K562 (cell line): Measurements from ENCODE around the gene MRPS18B. TPM values are rescaled to one million over a fixed set of nuclear protein-coding genes. Genes with fewer than 3 reads are reported as not detected.
A peak's percentile ranks its signal among the peaks of the same experiment; 100 is the strongest.

Source experiments
- EGR1 ChIP-seq: fragments of 450-650 bp; conservative IDR thresholded peaks from 2 replicates; pipeline ENCODE4 v1.6.1; 2017; ENCODE audit warnings: mild to moderate bottlenecking
- FOXK2 ChIP-seq, 2 experiments: fragments of 450-650 bp; IDR thresholded peaks in 1 of 2; conservative IDR thresholded peaks in 1 of 2; 2 replicates each; pipeline ENCODE4 v1.6.1; 2016; ENCODE audit warnings: low read depth in 2 of 2, mild to moderate bottlenecking in 1 of 2
- HMGN3 ChIP-seq: IDR thresholded peaks from 2 replicates; pipeline ENCODE4 v1.6.1; 2011; ENCODE audit warnings: borderline replicate concordance, low read depth, mild to moderate bottlenecking, mixed read lengths, low read length; ENCODE audit not compliant: insufficient read length; ENCODE audit errors: extremely low read depth
- IFI16 ChIP-seq: fragments of 250-450 bp; sonication (Bioruptor Pico); IDR thresholded peaks from 2 replicates; pipeline ENCODE4 v2.1.2; 2022; ENCODE audit warnings: mild to moderate bottlenecking, inconsistent platforms
- LCOR ChIP-seq: sonication (generic); formaldehyde crosslinking; IDR thresholded peaks from 2 replicates; pipeline ENCODE4 v1.8.0; 2022; ENCODE audit warnings: mild to moderate bottlenecking, missing genetic modification reagents
- NCOR1 ChIP-seq: fragments of 450-650 bp; IDR thresholded peaks from 2 replicates; pipeline ENCODE4 v1.6.1; 2016; ENCODE audit warnings: mild to moderate bottlenecking, moderate library complexity
- NEUROD1 ChIP-seq: fragments of 150-350 bp; IDR thresholded peaks from 2 replicates; pipeline ENCODE4 v1.6.1; 2014; ENCODE audit warnings: borderline replicate concordance, low read length, low read depth; ENCODE audit not compliant: partially characterized antibody
- NONO ChIP-seq, 2 experiments: fragments of 200-400 bp in 1 of 2; fragments of 450-650 bp in 1 of 2; formaldehyde crosslinking in 1 of 2; IDR thresholded peaks; 2 replicates each; pipeline ENCODE4 v1.6.1; 2017; ENCODE audit warnings: low read depth in 2 of 2, mild to moderate bottlenecking in 2 of 2, moderate library complexity in 2 of 2, low read length in 1 of 2
- NR2F6 ChIP-seq: fragments of 450-650 bp; formaldehyde crosslinking; IDR thresholded peaks from 2 replicates; pipeline ENCODE4 v1.4.0; 2020; ENCODE audit warnings: mild to moderate bottlenecking
- PHF20 ChIP-seq: fragments of 450-650 bp; IDR thresholded peaks from 2 replicates; pipeline ENCODE4 v1.6.1; 2018; ENCODE audit not compliant: partially characterized antibody
- SPI1 ChIP-seq: IDR thresholded peaks from 2 replicates; pipeline ENCODE4 v1.6.1; 2011; ENCODE audit warnings: low read depth, low read length, control low read depth, borderline replicate concordance
- polyA plus RNA-seq, 8 experiments: library from polyadenylated mRNA; depleted of rRNA in 4 of 8; stranded (reverse) in 5 of 8; unstranded in 3 of 8; fragments of >200 nt; fragmentation: Nextera tagmentation in 2 of 8; fragmentation: Illumina TruSeq in 1 of 8; extraction: Ambion mirVana in 2 of 8; extraction: Trizol in 1 of 8; gene quantifications; 2 replicates each; pipeline versions ENCODE4 v1.2.1 to v1.2.3, GENCODE V29; 2011 to 2014; ENCODE audit warnings: inconsistent platforms in 1 of 8, missing spikeins in 1 of 8
- total RNA-seq, 7 experiments: library from RNA; depleted of rRNA in 6 of 7; stranded (reverse); fragments of >200 nt in 6 of 7; fragmentation: Illumina TruSeq in 2 of 7; extraction: Trizol in 2 of 7; gene quantifications; 2 replicates each; pipeline versions ENCODE4 v1.2.1 to v1.2.3, GENCODE V29; 2011 to 2021; ENCODE audit warnings: low replicate concordance in 1 of 7
- TF ChIP-seq, protein P1 (sequence below): fragments of 450-650 bp; formaldehyde crosslinking; conservative IDR thresholded peaks from 2 replicates; pipeline ENCODE4 v1.4.0; 2022; ENCODE audit warnings: mild to moderate bottlenecking, missing genetic modification characterization
- TF ChIP-seq, protein P2 (sequence below), 2 experiments: fragments of 450-650 bp in 1 of 2; sonication (generic) in 1 of 2; formaldehyde crosslinking; conservative IDR thresholded peaks; 2 replicates each; pipeline versions ENCODE4 v1.4.0 to v1.8.1; 2020 to 2022; ENCODE audit warnings: mild to moderate bottlenecking in 1 of 2, missing genetic modification reagents in 1 of 2
- TF ChIP-seq, protein P3 (sequence below): IDR thresholded peaks from 2 replicates; pipeline ENCODE4 v1.6.1; 2012; ENCODE audit warnings: low read depth, low read length, improper control_type of control experiment, borderline replicate concordance
- TF ChIP-seq, protein P4 (sequence below): fragments of 150-350 bp; IDR thresholded peaks from 2 replicates; pipeline ENCODE4 v1.6.1; 2014; ENCODE audit warnings: low read depth, mild to moderate bottlenecking, low read length, borderline replicate concordance
- TF ChIP-seq, protein P5 (sequence below), 3 experiments: IDR thresholded peaks in 2 of 3; conservative IDR thresholded peaks in 1 of 3; 2 replicates each; pipeline ENCODE4 v1.5.1; 2011 to 2012; ENCODE audit warnings: low read length in 3 of 3, mild to moderate bottlenecking in 3 of 3, control low read depth in 2 of 3, improper control_type of control experiment in 1 of 3, inconsistent platforms in 1 of 3, low read depth in 1 of 3, mixed read lengths in 1 of 3, moderate library complexity in 1 of 3; ENCODE audit not compliant: insufficient read depth in 2 of 3

MRPS18B gene
- total and polyA plus RNA-seq, 9 of the 15 experiments (the other 6 are each of a cell fraction or from before 2014, with no cell fraction given), result 132 to 383 (median 178) TPM

DNA sequence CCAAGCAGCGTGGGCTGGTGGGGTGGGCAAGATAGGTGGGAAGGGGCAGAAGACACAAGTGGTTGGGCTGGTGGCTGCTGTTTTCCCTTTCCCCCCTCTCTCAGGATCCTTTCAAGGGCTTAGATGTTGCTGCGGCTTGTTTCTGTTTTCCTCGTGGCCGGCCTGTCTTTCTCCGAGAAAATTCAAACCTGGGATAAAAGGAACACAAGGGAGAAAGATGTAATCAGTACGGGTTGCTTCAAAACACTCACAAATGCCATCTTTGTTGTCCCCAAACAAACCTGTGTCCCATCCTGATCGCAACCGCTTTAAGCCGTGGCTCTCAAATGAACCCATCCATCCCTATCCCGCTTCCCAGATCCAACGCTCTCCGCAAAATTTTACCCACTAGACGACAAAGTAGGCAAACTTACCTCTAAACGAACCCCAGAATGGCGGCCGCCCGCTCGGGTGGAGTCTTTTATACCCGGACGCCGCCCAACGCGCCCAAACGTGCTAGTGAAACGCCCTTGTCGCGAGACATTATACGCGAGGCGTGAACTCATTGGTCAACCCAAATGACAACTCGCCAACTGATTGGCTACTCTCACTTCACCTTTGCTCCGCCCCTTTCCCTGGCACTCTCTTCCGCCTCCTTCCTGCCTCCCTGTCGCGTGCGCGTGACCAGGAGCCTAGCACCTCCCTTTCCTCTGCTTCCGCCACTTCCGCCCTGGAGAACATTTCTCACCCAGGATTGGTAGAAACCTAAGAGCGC lies 652 bp upstream of the MRPS18B start, which contains the start of gene PPP1R10 (continued):
- TF ChIP-seq, protein P1, sequence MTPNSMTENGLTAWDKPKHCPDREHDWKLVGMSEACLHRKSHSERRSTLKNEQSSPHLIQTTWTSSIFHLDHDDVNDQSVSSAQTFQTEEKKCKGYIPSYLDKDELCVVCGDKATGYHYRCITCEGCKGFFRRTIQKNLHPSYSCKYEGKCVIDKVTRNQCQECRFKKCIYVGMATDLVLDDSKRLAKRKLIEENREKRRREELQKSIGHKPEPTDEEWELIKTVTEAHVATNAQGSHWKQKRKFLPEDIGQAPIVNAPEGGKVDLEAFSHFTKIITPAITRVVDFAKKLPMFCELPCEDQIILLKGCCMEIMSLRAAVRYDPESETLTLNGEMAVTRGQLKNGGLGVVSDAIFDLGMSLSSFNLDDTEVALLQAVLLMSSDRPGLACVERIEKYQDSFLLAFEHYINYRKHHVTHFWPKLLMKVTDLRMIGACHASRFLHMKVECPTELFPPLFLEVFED, result peak; percentile 99
- TF ChIP-seq FOXK2 (conservative IDR thresholded peaks at IDR 0.05 in 1 of 2, IDR thresholded peaks at IDR 0.05 in 1 of 2; ENCODE audit: low read depth in 2 of 2) (peak; percentile 54 to 80; a peak in 3 of 4 replicates), NR2F6 (CRISPR knock-in tag) (peak; percentile 94; the same call in 1 of the 2 replicates), NCOR1 (peak; percentile 84), HMGN3 (no peak), EGR1 (no peak; the same call in 1 of the 2 replicates), LCOR (CRISPR knock-in tag) (peak; percentile 97), IFI16 (CRISPR knock-in tag) (0 out of 2 replicates have a peak, but pooled peaks have one; percentile 58), PHF20 (peak; percentile 88), SPI1 (peak; percentile 96), NEUROD1 (peak; percentile 93), NONO (IDR thresholded peaks at IDR 0.05; ENCODE audit: low read depth in 2 of 2, low read length in 1 of 2) (peak; percentile 47 to 91; a peak in 2 of 4 replicates)
- TF ChIP-seq, protein P2, sequence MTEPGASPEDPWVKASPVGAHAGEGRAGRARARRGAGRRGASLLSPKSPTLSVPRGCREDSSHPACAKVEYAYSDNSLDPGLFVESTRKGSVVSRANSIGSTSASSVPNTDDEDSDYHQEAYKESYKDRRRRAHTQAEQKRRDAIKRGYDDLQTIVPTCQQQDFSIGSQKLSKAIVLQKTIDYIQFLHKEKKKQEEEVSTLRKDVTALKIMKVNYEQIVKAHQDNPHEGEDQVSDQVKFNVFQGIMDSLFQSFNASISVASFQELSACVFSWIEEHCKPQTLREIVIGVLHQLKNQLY (CRISPR knock-in tag; conservative IDR thresholded peaks at IDR 0.05), result peak in 1 of 2 experiments; percentile 93; a peak in 2 of 4 replicates
- TF ChIP-seq, protein P3, sequence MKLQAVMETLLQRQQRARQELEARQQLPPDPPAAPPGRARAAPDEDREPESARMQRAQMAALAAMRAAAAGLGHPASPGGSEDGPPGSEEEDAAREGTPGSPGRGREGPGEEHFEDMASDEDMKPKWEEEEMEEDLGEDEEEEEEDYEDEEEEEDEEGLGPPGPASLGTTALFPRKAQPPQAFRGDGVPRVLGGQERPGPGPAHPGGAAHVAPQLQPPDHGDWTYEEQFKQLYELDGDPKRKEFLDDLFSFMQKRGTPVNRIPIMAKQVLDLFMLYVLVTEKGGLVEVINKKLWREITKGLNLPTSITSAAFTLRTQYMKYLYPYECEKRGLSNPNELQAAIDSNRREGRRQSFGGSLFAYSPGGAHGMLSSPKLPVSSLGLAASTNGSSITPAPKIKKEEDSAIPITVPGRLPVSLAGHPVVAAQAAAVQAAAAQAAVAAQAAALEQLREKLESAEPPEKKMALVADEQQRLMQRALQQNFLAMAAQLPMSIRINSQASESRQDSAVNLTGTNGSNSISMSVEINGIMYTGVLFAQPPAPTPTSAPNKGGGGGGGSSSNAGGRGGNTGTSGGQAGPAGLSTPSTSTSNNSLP, result no peak
- TF ChIP-seq, protein P4, sequence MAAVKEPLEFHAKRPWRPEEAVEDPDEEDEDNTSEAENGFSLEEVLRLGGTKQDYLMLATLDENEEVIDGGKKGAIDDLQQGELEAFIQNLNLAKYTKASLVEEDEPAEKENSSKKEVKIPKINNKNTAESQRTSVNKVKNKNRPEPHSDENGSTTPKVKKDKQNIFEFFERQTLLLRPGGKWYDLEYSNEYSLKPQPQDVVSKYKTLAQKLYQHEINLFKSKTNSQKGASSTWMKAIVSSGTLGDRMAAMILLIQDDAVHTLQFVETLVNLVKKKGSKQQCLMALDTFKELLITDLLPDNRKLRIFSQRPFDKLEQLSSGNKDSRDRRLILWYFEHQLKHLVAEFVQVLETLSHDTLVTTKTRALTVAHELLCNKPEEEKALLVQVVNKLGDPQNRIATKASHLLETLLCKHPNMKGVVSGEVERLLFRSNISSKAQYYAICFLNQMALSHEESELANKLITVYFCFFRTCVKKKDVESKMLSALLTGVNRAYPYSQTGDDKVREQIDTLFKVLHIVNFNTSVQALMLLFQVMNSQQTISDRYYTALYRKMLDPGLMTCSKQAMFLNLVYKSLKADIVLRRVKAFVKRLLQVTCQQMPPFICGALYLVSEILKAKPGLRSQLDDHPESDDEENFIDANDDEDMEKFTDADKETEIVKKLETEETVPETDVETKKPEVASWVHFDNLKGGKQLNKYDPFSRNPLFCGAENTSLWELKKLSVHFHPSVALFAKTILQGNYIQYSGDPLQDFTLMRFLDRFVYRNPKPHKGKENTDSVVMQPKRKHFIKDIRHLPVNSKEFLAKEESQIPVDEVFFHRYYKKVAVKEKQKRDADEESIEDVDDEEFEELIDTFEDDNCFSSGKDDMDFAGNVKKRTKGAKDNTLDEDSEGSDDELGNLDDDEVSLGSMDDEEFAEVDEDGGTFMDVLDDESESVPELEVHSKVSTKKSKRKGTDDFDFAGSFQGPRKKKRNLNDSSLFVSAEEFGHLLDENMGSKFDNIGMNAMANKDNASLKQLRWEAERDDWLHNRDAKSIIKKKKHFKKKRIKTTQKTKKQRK, result 0 out of 2 replicates have a peak, but pooled peaks have one; percentile 9
- TF ChIP-seq, protein P5, sequence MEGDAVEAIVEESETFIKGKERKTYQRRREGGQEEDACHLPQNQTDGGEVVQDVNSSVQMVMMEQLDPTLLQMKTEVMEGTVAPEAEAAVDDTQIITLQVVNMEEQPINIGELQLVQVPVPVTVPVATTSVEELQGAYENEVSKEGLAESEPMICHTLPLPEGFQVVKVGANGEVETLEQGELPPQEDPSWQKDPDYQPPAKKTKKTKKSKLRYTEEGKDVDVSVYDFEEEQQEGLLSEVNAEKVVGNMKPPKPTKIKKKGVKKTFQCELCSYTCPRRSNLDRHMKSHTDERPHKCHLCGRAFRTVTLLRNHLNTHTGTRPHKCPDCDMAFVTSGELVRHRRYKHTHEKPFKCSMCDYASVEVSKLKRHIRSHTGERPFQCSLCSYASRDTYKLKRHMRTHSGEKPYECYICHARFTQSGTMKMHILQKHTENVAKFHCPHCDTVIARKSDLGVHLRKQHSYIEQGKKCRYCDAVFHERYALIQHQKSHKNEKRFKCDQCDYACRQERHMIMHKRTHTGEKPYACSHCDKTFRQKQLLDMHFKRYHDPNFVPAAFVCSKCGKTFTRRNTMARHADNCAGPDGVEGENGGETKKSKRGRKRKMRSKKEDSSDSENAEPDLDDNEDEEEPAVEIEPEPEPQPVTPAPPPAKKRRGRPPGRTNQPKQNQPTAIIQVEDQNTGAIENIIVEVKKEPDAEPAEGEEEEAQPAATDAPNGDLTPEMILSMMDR (IDR thresholded peaks at IDR 0.05 in 2 of 3, conservative IDR thresholded peaks at IDR 0.05 in 1 of 3; ENCODE audit: insufficient read depth in 2 of 3, low read depth in 1 of 3, low read length in 3 of 3), result peak in 1 of 3 experiments; percentile 7; a peak in 1 of 6 replicates
